H9 (cell line): ENCODE measurements around the gene CSNK2B. TPM values are rescaled to one million over a fixed set of nuclear protein-coding genes. Genes with fewer than 3 reads are reported as not detected.

Experiments
- DNase-seq: peaks from one replicate; pipeline ENCODE4 v3.0.0-alpha.2; 2017
- H2AFZ ChIP-seq: one replicate; pipeline ENCODE4 v1.6.1; 2013; ENCODE audit warnings: mild to moderate bottlenecking, low read length, control low read depth, moderate library complexity
- H2AK5ac ChIP-seq: 2 replicates; pipeline ENCODE4 v1.6.1; 2013; ENCODE audit warnings: low read length, control low read depth, mixed read lengths; ENCODE audit not compliant: insufficient read length
- H2BK120ac ChIP-seq: one replicate; pipeline ENCODE4 v1.6.1; 2013; ENCODE audit warnings: low read depth, mild to moderate bottlenecking, low read length, control low read depth, inconsistent platforms; ENCODE audit not compliant: poor library complexity, severe bottlenecking
- H2BK12ac ChIP-seq: 2 replicates; pipeline ENCODE4 v1.6.1; 2013; ENCODE audit warnings: low read length, control low read depth, mixed read lengths, low read depth; ENCODE audit not compliant: insufficient read length
- H2BK15ac ChIP-seq: 2 replicates; pipeline ENCODE4 v1.6.1; 2013; ENCODE audit warnings: low read depth, low read length, control low read depth
- H2BK20ac ChIP-seq: one replicate; pipeline ENCODE4 v1.6.1; 2013; ENCODE audit warnings: low read depth, mild to moderate bottlenecking, low read length, control low read depth, inconsistent platforms; ENCODE audit not compliant: poor library complexity, severe bottlenecking
- H2BK5ac ChIP-seq: 2 replicates; pipeline ENCODE4 v1.6.1; 2013; ENCODE audit warnings: low read length, control low read depth, mixed read lengths; ENCODE audit not compliant: insufficient read length
- H3K14ac ChIP-seq: 2 replicates; pipeline ENCODE4 v1.6.1; 2013; ENCODE audit warnings: low read length, control low read depth; ENCODE audit not compliant: insufficient read depth
- H3K18ac ChIP-seq: 2 replicates; pipeline ENCODE4 v1.6.1; 2013; ENCODE audit warnings: low read depth, mild to moderate bottlenecking, mixed read lengths, low read length, control low read depth; ENCODE audit not compliant: insufficient read length
- H3K23ac ChIP-seq: 2 replicates; pipeline ENCODE4 v1.6.1; 2013; ENCODE audit warnings: low read length, control low read depth, mixed read lengths, low read depth; ENCODE audit not compliant: insufficient read length
- H3K23me2 ChIP-seq: 2 replicates; pipeline ENCODE4 v1.6.1; 2013; ENCODE audit warnings: low read depth, mild to moderate bottlenecking, mixed read lengths, low read length, control low read depth; ENCODE audit not compliant: insufficient read length, poor library complexity, severe bottlenecking
- H3K27ac ChIP-seq: 2 replicates; pipeline ENCODE4 v1.5.1; 2013; ENCODE audit warnings: low read length, control low read depth, mixed read lengths, low read depth; ENCODE audit not compliant: insufficient read length
- H3K27me3 ChIP-seq: 2 replicates; pipeline ENCODE4 v1.6.1; 2013; ENCODE audit warnings: low read length, control low read depth, inconsistent platforms; ENCODE audit not compliant: insufficient read depth
- H3K4ac ChIP-seq: 2 replicates; pipeline ENCODE4 v1.6.1; 2013; ENCODE audit warnings: low read depth, mild to moderate bottlenecking, control low read depth, inconsistent platforms, low read length, moderate library complexity
- H3K4me1 ChIP-seq: 2 replicates; pipeline ENCODE4 v1.6.1; 2013; ENCODE audit warnings: low read length, control low read depth, inconsistent platforms; ENCODE audit not compliant: insufficient read depth
- H3K4me2 ChIP-seq: 2 replicates; pipeline ENCODE4 v1.6.1; 2013; ENCODE audit warnings: low read length, control low read depth, mixed read lengths; ENCODE audit not compliant: insufficient read length, insufficient read depth
- H3K56ac ChIP-seq: 2 replicates; pipeline ENCODE4 v1.6.1; 2013; ENCODE audit warnings: low read depth, mild to moderate bottlenecking, mixed read lengths, low read length, control low read depth; ENCODE audit not compliant: insufficient read length
- H3K79me1 ChIP-seq: 2 replicates; pipeline ENCODE4 v1.6.1; 2013; ENCODE audit warnings: low read depth, mild to moderate bottlenecking, moderate library complexity, low read length, control low read depth, inconsistent platforms; ENCODE audit not compliant: insufficient read depth, poor library complexity, severe bottlenecking
- H3K79me2 ChIP-seq: 2 replicates; pipeline ENCODE4 v1.6.1; 2013; ENCODE audit warnings: low read length, control low read depth, inconsistent platforms; ENCODE audit not compliant: insufficient read depth
- H3K9ac ChIP-seq: 2 replicates; pipeline ENCODE4 v1.6.1; 2013; ENCODE audit warnings: low read length, control low read depth, mixed read lengths; ENCODE audit not compliant: insufficient read length; ENCODE audit errors: extremely low read depth
- H3K9me3 ChIP-seq: one replicate; pipeline ENCODE4 v1.6.1; 2013; ENCODE audit warnings: low read depth, low read length, inconsistent platforms; ENCODE audit not compliant: control insufficient read depth
- H3T11ph ChIP-seq: one replicate; pipeline ENCODE4 v1.6.1; 2013; ENCODE audit warnings: mild to moderate bottlenecking, low read length, control low read depth, inconsistent platforms
- H4K20me1 ChIP-seq: one replicate; pipeline ENCODE4 v1.6.1; 2013; ENCODE audit not compliant: control insufficient read depth, insufficient read length, insufficient read depth
- H4K5ac ChIP-seq: 2 replicates; pipeline ENCODE4 v1.6.1; 2013; ENCODE audit warnings: low read depth, mild to moderate bottlenecking, mixed read lengths, low read length, control low read depth; ENCODE audit not compliant: insufficient read length
- H4K8ac ChIP-seq: replicated peaks from 2 replicates; pipeline ENCODE4 v1.6.1; 2013; ENCODE audit warnings: low read length, control low read depth, mixed read lengths, low read depth; ENCODE audit not compliant: insufficient read length
- H4K91ac ChIP-seq: 2 replicates; pipeline ENCODE4 v1.6.1; 2013; ENCODE audit warnings: low read depth, mild to moderate bottlenecking, moderate library complexity, mixed read lengths, low read length, control low read depth; ENCODE audit not compliant: insufficient read length
- H3K27ac Mint-ChIP-seq, 3 experiments: 2 replicates in 2 of 3; 3 replicates in 1 of 3; pipeline ENCODE4 v1.8.0; 2020 to 2021; ENCODE audit warnings: mixed read lengths in 3 of 3, mild to moderate bottlenecking in 1 of 3, moderate library complexity in 1 of 3
- H3K27me3 Mint-ChIP-seq: 2 replicates; pipeline ENCODE4 v1.8.0; 2021; ENCODE audit warnings: low read depth, mild to moderate bottlenecking, moderate library complexity, mixed read lengths
- H3K36me3 Mint-ChIP-seq, 3 experiments: 2 replicates in 2 of 3; 3 replicates in 1 of 3; pipeline ENCODE4 v1.8.0; 2020 to 2021; ENCODE audit warnings: low read depth in 3 of 3, mixed read lengths in 3 of 3; ENCODE audit not compliant: insufficient read depth in 1 of 3
- H3K4me1 Mint-ChIP-seq, 2 experiments: 2 replicates each; pipeline ENCODE4 v1.8.0; 2020; ENCODE audit warnings: mixed read lengths in 2 of 2
- H3K4me3 Mint-ChIP-seq, 2 experiments: 2 replicates in 1 of 2; 3 replicates in 1 of 2; pipeline ENCODE4 v1.8.0; 2020 to 2021; ENCODE audit warnings: mild to moderate bottlenecking in 2 of 2, mixed read lengths in 2 of 2, moderate library complexity in 1 of 2
- H3K9me3 Mint-ChIP-seq, 2 experiments: 2 replicates in 1 of 2; 3 replicates in 1 of 2; pipeline ENCODE4 v1.8.0; 2020; ENCODE audit warnings: mild to moderate bottlenecking in 2 of 2, mixed read lengths in 2 of 2, moderate library complexity in 1 of 2
- WGBS: extraction: QIAGEN DNeasy Blood & Tissue Kit; methylation state at CpG from one replicate; pipeline ENCODE4 v1.1.7; 2013; ENCODE audit warnings: missing lambda C conversion rate, low lambda C conversion rate, mixed read lengths; ENCODE audit not compliant: insufficient read length; ENCODE audit errors: extremely low coverage; 5-methylcytosine and 5-hydroxymethylcytosine counted together
- total RNA-seq: library from RNA; stranded (reverse); gene quantifications from 2 replicates; pipeline ENCODE4 v1.2.1, GENCODE V29; 2021
- TF ChIP-seq, protein P1 (sequence below): fragments of 200-600 bp; sonication (generic); conservative IDR thresholded peaks from 3 replicates; pipeline ENCODE4 v1.8.0; 2021; ENCODE audit warnings: antibody characterized with exemption, mild to moderate bottlenecking

Gene CSNK2B
- total RNA-seq, 1 experiment from 2014 or later, result 187 TPM

DNA sequence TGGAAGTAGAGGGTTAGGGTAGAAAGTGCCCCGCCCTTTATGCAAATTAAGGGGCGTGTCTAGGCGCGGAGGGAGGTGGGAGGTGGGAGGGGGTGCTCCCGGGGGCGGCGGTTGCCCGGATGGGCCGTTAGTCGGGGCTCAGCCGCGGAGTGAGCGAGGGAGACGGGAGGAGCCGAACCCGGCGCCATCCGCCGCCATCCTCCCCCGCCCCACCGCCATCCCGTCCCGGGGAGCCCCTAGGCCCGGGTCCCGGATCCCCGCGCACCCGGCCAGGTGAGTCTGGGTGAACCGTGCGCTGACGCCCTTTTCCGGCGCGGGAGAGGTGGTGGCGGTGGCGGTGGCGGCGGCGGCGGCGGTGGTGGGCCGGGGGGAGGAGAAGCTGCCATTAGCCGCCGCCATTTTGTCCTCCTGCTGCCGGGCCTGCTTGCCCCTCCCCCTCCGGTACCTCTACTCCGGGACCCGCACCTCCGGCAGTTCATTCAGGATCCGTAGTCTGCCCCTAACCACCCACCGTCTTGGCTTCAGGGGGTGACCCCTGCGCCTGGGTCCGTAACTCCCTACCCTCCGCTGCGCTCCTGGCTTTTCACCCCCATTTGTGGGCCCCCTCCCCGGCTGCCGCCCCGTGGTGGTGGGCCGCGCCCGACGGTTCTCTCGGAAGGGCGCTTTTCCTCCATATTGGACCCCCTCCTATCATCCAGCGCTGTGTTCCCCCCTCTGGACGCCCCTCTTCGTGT, 45.1 kb upstream of the CSNK2B start, which contains the start of gene PRRC2A:
PRRC2A (plus strand) TSS at position 130 of the 734 bp plus-strand sequence. CDS start 2,075 bp downstream, outside the sequence.
- Histone ChIP-seq H3T11ph (peak within 1 kb of the TSS; percentile 30), H2AFZ (no peak within 1 kb of the TSS)
- peak; percentile 85 for DNase-seq

More for the DNA sequence above, 45.1 kb upstream of the CSNK2B start, which contains the start of gene PRRC2A:
- Histone ChIP-seq H3K23me2 (peaks cover 8% of the 10 kb centered on the region), H2BK120ac (peak within 1 kb of the TSS; percentile 90), H2BK12ac (no peak within 1 kb of the TSS), H4K20me1 (no peaks in the 10 kb centered on the region), H3K14ac (peak within 1 kb of the TSS; percentile 98), H3K4me1 (peaks cover 7% of the 10 kb centered on the region), H3K4ac (no peak within 1 kb of the TSS; the same call in 1 of the 2 replicates), H3K56ac (no peak within 1 kb of the TSS), H4K5ac (no peak within 1 kb of the TSS), H4K8ac (no peak within 1 kb of the TSS), H3K79me2 (peaks cover 20% of the 10 kb centered on the region), H2BK20ac (no peak within 1 kb of the TSS), H2AK5ac (no peak within 1 kb of the TSS), H2BK5ac (no peak within 1 kb of the TSS), H3K79me1 (peaks cover 2% of the 10 kb centered on the region), H3K9me3 (no peaks in the 10 kb centered on the region), H3K9ac (peak within 1 kb of the TSS; percentile 91), H3K18ac (peak within 1 kb of the TSS; percentile 92), H3K27me3 (no peaks in the 10 kb centered on the region), H3K4me2 (peak within 1 kb of the TSS; percentile 92), H4K91ac (no peak within 1 kb of the TSS), H3K23ac (no peak within 1 kb of the TSS), H3K27ac (peak within 1 kb of the TSS; percentile 86), H2BK15ac (no peak within 1 kb of the TSS)
- TF ChIP-seq, protein P1, sequence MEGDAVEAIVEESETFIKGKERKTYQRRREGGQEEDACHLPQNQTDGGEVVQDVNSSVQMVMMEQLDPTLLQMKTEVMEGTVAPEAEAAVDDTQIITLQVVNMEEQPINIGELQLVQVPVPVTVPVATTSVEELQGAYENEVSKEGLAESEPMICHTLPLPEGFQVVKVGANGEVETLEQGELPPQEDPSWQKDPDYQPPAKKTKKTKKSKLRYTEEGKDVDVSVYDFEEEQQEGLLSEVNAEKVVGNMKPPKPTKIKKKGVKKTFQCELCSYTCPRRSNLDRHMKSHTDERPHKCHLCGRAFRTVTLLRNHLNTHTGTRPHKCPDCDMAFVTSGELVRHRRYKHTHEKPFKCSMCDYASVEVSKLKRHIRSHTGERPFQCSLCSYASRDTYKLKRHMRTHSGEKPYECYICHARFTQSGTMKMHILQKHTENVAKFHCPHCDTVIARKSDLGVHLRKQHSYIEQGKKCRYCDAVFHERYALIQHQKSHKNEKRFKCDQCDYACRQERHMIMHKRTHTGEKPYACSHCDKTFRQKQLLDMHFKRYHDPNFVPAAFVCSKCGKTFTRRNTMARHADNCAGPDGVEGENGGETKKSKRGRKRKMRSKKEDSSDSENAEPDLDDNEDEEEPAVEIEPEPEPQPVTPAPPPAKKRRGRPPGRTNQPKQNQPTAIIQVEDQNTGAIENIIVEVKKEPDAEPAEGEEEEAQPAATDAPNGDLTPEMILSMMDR, result no peak
- peaks cover 42 to 47% (median 47%) of the 10 kb centered on the region in 3 experiments for H3K36me3 Mint-ChIP-seq
- peaks cover 21 to 26% of the 10 kb centered on the region in 2 experiments for H3K4me1 Mint-ChIP-seq
- peak within 1 kb of the TSS; percentile 93 to 98 for H3K4me3 Mint-ChIP-seq
- no peaks in the 10 kb centered on the region for H3K27me3 Mint-ChIP-seq
- WGBS, result no CpG with 5 or more reads among the region's 67 CpGs
- H3K27ac Mint-ChIP-seq, result peak within 1 kb of the TSS; percentile 100
- H3K9me3 Mint-ChIP-seq, result no peaks in the 10 kb centered on the region; a peak in 1 of 5 replicates
